Upper lobe of right lung (tissue), 1 donor: ENCODE measurements around the gene ACAA2. TPM values are rescaled to one million over a fixed set of nuclear protein-coding genes. Genes with fewer than 3 reads are reported as not detected.

Experiments
- ATAC-seq: fragments of 200-7000 bp; cut with Tn5 transposase; one replicate; pipeline ENCODE4 v1.9.1; 2020; ENCODE audit warnings: mild to moderate bottlenecking, moderate library complexity
- DNase-seq: peaks from one replicate; pipeline ENCODE4 v3.0.0-alpha.2; 2020
- H3K27ac ChIP-seq: fragments of 200-600 bp; one replicate; pipeline ENCODE4 v1.8.0; 2022
- H3K27me3 ChIP-seq: fragments of 200-600 bp; one replicate; pipeline ENCODE4 v1.8.0; 2022; ENCODE audit warnings: mild to moderate bottlenecking
- H3K36me3 ChIP-seq: fragments of 200-600 bp; one replicate; pipeline ENCODE4 v1.8.0; 2022
- H3K4me1 ChIP-seq: fragments of 200-600 bp; one replicate; pipeline ENCODE4 v1.8.0; 2022
- H3K4me3 ChIP-seq: fragments of 200-600 bp; one replicate; pipeline ENCODE4 v1.8.0; 2022; ENCODE audit warnings: mild to moderate bottlenecking
- H3K9me3 ChIP-seq: fragments of 200-600 bp; one replicate; pipeline ENCODE4 v1.8.0; 2022
- intact Hi-C: fragments of 100-400 bp; cut with DNase I; formaldehyde crosslinking; loops from one replicate; pipeline ENCODE4 v1.11.0; 2022
- total RNA-seq: library from RNA; stranded (reverse); fragmentation: NEBNext Ultra II Directional; extraction: Animal tissue kit (Norgen Biotek cat#: 25700); gene quantifications from one replicate; pipeline ENCODE4 v1.2.1, GENCODE V29; 2021
- TF ChIP-seq, protein P1 (sequence below): fragments of 200-600 bp; IDR thresholded peaks from one replicate; pipeline ENCODE4 v1.8.0; 2022; ENCODE audit warnings: antibody characterized with exemption
- donor health status: DM: no; HTN: yes; CAD: no; lungs with severe emphysema.

Gene ACAA2
- total RNA-seq, 1 donor from 2014 or later = 68.9 TPM

DNA sequence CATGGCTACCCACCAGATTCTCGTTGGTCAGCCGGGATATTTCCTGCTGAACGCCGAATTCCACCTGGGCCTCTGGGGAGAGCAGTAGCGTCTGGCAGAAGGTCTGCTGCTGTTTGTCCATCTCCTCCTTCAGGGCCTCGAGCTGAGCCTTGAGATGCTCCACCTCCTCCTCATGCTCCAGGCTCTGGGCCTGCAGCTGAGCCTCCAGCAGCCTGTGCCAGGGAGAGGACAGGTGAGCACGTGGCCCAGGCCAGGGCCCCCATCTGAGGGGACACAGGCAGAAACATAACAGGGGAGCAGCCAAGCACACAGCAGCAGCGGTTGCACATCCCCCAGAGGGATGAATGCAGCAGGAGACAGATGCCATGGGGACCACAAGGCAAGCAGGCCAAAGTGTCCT lies 40.1 kb upstream of the ACAA2 start:
- Histone ChIP-seq H3K27me3 (no peaks in the 10 kb centered on the region), H3K9me3 (no peaks in the 10 kb centered on the region), H3K27ac (no peak overlapping the region), H3K4me1 (peaks cover 4% of the 10 kb centered on the region), H3K36me3 (no peaks in the 10 kb centered on the region), H3K4me3 (no peak overlapping the region)
- DNase-seq (no peak), ATAC-seq (no peak)
- intact Hi-C loops = no loop called here
- TF ChIP-seq, protein P1, sequence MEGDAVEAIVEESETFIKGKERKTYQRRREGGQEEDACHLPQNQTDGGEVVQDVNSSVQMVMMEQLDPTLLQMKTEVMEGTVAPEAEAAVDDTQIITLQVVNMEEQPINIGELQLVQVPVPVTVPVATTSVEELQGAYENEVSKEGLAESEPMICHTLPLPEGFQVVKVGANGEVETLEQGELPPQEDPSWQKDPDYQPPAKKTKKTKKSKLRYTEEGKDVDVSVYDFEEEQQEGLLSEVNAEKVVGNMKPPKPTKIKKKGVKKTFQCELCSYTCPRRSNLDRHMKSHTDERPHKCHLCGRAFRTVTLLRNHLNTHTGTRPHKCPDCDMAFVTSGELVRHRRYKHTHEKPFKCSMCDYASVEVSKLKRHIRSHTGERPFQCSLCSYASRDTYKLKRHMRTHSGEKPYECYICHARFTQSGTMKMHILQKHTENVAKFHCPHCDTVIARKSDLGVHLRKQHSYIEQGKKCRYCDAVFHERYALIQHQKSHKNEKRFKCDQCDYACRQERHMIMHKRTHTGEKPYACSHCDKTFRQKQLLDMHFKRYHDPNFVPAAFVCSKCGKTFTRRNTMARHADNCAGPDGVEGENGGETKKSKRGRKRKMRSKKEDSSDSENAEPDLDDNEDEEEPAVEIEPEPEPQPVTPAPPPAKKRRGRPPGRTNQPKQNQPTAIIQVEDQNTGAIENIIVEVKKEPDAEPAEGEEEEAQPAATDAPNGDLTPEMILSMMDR = no peak

DNA sequence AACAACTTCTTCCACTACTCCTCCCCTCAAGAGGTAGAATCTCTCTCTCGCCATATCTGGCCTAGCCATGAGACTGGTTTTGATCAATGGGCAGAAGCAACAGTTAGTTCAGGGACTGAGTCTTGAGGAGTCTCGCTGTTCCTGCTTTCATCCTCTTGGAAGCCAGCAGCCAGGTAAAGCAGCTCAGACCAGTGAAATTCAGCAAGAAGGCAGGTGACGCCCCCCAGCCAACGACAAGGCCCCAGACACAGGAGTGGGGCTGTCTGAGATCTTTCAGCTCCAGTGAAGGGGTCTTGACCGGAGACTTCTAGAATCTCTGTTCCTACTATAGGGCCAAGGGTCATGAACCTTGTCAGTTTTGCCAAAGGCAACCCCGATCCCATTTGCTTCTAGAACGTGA lies 39.7 kb upstream of the ACAA2 start:
- no peak overlapping the region for H3K4me3 ChIP-seq
- no peaks in the 10 kb centered on the region for H3K36me3 ChIP-seq
- H3K4me1 ChIP-seq = no peaks in the 10 kb centered on the region
- DNase-seq (no peak), ATAC-seq (no peak)
- H3K27ac ChIP-seq = no peak overlapping the region
- TF ChIP-seq, protein P1 = no peak
- intact Hi-C loops = no loop called here
- no peaks in the 10 kb centered on the region for H3K9me3 ChIP-seq
- H3K27me3 ChIP-seq = no peaks in the 10 kb centered on the region

DNA sequence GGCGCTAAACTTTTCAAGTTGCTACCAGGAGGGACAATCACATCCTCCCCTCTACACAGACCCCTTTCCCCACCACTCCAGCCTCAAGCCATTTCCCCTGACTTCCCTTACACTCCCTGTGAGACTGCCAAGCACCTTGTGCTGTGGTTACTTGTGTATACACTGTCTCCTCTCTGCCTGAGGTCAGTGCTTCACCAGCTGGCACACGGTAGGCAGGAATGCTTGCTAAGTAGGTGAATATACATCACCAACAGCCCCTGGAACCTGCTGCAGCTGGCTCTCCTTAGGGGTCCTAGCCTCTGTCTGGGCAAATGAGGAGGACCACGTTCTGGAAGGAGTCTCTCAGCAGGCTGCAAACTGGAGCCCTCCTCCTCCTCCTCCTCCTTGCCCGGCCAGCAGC lies 38.3 kb upstream of the ACAA2 start:
- no peak overlapping the region for H3K4me3 ChIP-seq
- no peak for DNase-seq
- H3K27ac ChIP-seq = no peak overlapping the region
- H3K36me3 ChIP-seq = no peaks in the 10 kb centered on the region
- ATAC-seq = no peak
- intact Hi-C loops = no loop called here
- H3K27me3 ChIP-seq = no peaks in the 10 kb centered on the region
- no peaks in the 10 kb centered on the region for H3K9me3 ChIP-seq
- TF ChIP-seq, protein P1 = no peak
- H3K4me1 ChIP-seq = no peaks in the 10 kb centered on the region

DNA sequence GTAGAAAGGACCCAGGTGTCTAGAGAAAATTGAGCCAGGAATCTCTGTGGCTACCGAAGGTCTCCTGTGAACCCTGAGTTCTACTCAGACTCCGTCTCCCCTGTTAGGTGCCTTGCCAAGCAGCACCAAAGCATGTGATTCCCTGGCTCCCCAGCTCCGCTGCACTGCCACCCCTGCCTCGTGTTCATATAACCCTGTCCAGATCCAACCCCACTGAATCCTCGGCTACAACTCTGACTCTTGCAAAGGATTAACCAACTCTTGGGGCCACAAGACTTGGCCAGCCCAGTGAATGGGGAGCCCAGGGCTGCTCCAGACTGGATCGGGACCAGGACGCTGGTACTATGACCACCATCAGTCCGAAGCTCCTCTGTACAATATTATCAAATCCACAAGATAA lies 37.3 kb upstream of the ACAA2 start:
- H3K9me3 ChIP-seq = no peaks in the 10 kb centered on the region
- H3K36me3 ChIP-seq = no peaks in the 10 kb centered on the region
- no peak overlapping the region for H3K27ac ChIP-seq
- TF ChIP-seq, protein P1 = no peak
- H3K27me3 ChIP-seq = no peaks in the 10 kb centered on the region
- intact Hi-C loops = no loop called here
- ATAC-seq (no peak), DNase-seq (no peak)
- H3K4me1 ChIP-seq = no peaks in the 10 kb centered on the region
- H3K4me3 ChIP-seq = no peak overlapping the region

DNA sequence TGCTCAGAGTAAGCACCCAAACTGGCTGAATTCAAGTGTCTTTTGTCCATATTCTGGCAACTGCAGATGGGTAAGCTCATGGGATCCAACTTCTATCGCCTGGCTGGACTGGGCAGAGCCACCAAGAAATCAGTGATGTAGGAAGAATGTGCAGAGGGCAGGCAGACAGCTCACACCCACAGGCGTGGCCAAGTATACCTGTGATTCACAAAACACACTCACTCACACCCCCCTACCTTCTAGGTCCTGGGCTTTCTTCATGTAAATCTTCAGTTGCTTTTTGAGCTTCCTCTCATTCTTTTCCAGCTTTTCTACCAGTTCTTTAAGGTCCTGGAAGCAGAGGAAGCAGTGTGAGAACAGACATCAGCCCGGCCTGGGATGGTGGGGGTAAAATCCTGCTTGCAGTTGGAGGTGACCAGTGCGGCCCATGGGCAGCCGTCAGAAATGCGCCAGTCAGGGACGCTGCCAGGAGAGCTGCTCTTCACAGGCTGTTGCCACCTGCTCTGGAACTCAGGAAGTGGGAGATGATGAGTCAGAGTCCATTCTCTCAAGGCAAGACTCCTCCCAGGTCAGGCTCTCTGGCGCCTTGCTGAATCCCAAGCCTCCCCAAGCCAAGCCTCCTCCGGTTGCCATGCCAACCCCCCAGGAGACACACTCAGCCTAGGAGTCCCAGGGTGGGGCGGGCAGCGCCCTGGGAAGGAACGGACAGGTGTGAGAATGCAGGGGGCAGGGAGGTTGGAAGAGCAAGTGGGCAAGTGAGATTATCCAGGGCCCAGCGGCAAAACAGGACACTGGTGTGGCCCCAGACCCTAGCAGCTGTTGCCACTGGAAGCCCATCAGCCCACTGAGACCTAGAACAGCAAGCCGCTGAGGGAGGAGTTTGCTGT lies 36.2 kb upstream of the ACAA2 start:
- peak overlapping the region; percentile 11 for H3K27ac ChIP-seq
- TF ChIP-seq, protein P1 = no peak
- peak; percentile 84 for DNase-seq
- no peaks in the 10 kb centered on the region for H3K4me1 ChIP-seq
- H3K9me3 ChIP-seq = no peaks in the 10 kb centered on the region
- H3K36me3 ChIP-seq = no peaks in the 10 kb centered on the region
- peak; percentile 87 for ATAC-seq
- intact Hi-C loops = no loop called here
- H3K4me3 ChIP-seq = no peak overlapping the region
- no peaks in the 10 kb centered on the region for H3K27me3 ChIP-seq
